GM19240 (cell line): Measurements from ENCODE around the gene KCNIP4.

Experiments used
- DNase-seq: peaks from one replicate; pipeline ENCODE4 v3.0.0; 2011; ENCODE audit warnings: low spot score; ENCODE audit not compliant: insufficient read length

The KCNIP4 gene

GRCh38 chr4:21765810-21766407 lies 182.7 kb downstream of the KCNIP4 start:
- no peak for DNase-seq

- no peak for DNase-seq
Observed at GRCh38 chr4:21763855-21764254, 184.7 kb downstream of the KCNIP4 start.

- no peak for DNase-seq
Observed at GRCh38 chr4:21757248-21757647, 191.3 kb downstream of the KCNIP4 start.

GRCh38 chr4:21753084-21753760 lies 195.3 kb downstream of the KCNIP4 start:
- no peak for DNase-seq

GRCh38 chr4:21752616-21753015 lies 196.0 kb downstream of the KCNIP4 start:
- no peak for DNase-seq

GRCh38 chr4:21749924-21750323 lies 198.6 kb downstream of the KCNIP4 start:
- DNase-seq, result no peak

GRCh38 chr4:21749412-21749811 lies 199.2 kb downstream of the KCNIP4 start:
- no peak for DNase-seq

GRCh38 chr4:21744046-21744445 lies 204.5 kb downstream of the KCNIP4 start:
- no peak for DNase-seq

- DNase-seq, result no peak
Observed at GRCh38 chr4:21742326-21742725, 206.2 kb downstream of the KCNIP4 start.

- DNase-seq, result no peak
Observed at GRCh38 chr4:21738821-21739220, 209.8 kb downstream of the KCNIP4 start.

GRCh38 chr4:21735866-21736265 lies 212.7 kb downstream of the KCNIP4 start:
- DNase-seq, result no peak

- DNase-seq, result no peak
Observed at GRCh38 chr4:21733894-21734630, 214.5 kb downstream of the KCNIP4 start.

- no peak for DNase-seq
Observed at GRCh38 chr4:21728304-21728703, 220.3 kb downstream of the KCNIP4 start.

GRCh38 chr4:21726255-21726815 lies 222.2 kb downstream of the KCNIP4 start:
- no peak for DNase-seq

GRCh38 chr4:21722157-21722839 lies 226.3 kb downstream of the KCNIP4 start:
- no peak for DNase-seq

- DNase-seq, result no peak
Observed at GRCh38 chr4:21716531-21716930, 232.0 kb downstream of the KCNIP4 start.

GRCh38 chr4:21710179-21710835 lies 238.3 kb downstream of the KCNIP4 start:
- no peak for DNase-seq

GRCh38 chr4:21709761-21710160 lies 238.8 kb downstream of the KCNIP4 start:
- DNase-seq, result no peak

GRCh38 chr4:21709031-21709430 lies 239.5 kb downstream of the KCNIP4 start:
- no peak for DNase-seq

- no peak for DNase-seq
Observed at GRCh38 chr4:21699446-21699845, 249.1 kb downstream of the KCNIP4 start.

GRCh38 chr4:21697583-21697982 lies 251.0 kb downstream of the KCNIP4 start:
- no peak for DNase-seq
